ENCODE results near the gene EVC.
"Not testable (repeated sequence)": the region's sequence is repeated elsewhere in the genome, so short reads cannot be mapped to it uniquely, and the experiment has no call there.

Gene EVC

GRCh38 chr4:5821665-5822358 is 110.8 kb downstream of the EVC start:
- DNase-seq: no peak

GRCh38 chr4:5822619-5823018 is 111.6 kb downstream of the EVC start:
- DNase-seq: no peak

GRCh38 chr4:5823542-5824211 is 112.7 kb downstream of the EVC start:
- no peak for DNase-seq

DNA sequence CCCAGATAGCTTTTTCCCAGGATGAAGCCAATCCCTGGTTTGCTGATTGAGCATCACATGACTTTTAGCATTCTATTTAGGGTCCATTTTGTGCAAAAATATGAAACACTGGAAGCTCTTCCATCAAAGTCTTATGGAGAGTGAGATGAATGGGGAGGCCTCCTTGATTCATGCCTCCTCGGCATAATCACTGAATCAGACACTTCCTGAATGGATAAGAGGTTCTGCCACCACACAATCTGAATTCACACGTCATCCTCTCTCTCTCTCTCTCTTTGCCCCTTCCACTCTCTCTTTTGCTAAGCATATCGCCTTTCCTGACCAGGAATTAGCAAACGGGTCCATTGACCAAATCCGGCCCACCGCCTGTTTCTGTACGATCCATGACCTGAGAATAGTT is 113.2 kb downstream of the EVC start:
- DNase-seq: no peak

DNA sequence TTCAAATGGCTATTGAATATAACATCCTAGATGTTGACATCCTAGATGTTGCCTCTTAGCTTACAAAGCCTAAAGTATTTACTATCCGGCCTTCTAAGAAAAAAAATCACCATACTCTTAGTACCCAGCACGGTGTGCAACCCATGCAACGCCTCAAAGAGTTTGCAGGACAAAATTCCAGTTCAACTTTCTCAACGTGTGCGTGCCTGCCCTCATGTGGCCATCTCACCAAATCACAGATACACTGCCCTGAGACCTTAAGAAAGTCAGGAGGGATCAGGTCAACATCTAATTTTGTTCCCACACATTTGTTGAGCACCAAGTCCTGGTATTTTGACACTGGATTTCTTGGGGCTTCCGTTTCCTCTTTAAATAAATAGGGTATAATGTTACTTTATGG is 113.6 kb downstream of the EVC start:
- DNase-seq: no peak

GRCh38 chr4:5825321-5826041 is 114.5 kb downstream of the EVC start:
- DNase-seq: no peak

DNA sequence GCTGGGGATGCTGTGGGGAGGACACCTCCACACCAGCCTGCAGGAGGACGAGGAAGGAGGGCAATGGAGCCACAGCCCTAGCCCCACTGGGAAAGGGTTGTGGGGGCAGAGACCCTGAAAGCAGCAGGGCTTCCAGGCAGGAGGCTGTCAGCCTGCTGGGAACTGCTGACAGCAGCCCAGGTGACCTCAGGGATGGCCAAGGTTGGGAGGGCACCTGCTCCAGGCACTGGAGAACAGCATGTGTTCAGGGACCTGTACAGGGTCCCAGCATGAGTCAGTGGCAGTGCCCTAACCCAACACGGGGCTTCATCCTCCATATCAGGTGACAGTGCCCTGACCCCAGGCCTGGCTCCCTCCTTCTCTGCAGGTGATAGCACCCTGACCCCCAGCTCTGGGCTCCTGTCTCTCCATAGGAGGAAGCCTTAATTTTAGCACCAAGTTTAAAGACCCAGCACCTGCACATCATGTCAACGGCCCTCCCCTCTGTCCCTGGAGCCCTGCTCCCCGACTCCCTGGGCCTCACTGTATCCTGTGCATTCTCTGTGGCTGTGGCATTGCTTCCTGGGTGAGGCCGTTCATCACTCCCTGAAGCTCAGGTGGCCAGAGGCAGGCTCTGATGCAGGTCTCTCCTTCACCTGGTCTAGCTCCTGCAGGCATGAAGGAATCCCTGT is 115.6 kb downstream of the EVC start:
- DNase-seq: no peak

DNA sequence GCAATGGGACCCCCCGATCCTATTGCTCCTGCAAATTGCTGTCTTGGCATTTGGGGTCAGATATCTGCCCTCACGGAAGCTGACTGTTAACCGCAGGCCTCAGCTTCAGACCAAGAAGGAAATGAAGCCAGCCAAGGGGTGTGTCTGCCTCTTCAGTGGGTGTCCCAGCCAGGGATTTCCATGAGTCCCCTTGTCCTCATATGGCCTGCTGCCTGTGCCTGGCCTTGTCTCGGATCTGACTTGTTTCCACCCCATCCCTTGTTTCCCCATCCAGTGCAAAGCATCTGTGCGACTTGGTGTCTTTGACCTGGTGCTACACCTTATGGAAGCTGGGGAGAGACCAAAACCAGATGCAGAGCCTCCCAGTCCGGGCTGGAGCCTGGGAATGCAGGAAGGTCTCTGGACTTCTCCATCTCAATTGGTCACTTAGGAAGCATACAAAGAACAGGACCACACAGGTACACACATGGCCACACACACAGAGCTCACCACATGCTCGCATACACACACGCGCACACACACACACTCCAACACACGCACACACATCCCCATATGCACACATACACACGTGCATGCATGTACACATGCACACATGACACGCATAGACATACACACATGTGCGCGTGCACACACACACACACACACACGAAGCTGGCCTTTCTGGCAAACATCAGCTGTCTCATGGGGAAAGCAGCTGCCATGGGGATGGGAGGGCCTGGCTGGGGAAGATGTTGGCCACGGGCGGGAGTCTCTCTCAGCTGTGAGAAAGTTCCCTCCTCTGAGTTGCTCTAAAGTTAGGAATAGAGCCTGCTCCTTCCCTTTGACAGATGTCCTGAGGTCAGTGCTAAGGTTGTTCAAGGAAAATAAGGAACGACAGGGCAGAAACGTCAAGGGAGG is 116.4 kb downstream of the EVC start:
- no peak for DNase-seq

DNA sequence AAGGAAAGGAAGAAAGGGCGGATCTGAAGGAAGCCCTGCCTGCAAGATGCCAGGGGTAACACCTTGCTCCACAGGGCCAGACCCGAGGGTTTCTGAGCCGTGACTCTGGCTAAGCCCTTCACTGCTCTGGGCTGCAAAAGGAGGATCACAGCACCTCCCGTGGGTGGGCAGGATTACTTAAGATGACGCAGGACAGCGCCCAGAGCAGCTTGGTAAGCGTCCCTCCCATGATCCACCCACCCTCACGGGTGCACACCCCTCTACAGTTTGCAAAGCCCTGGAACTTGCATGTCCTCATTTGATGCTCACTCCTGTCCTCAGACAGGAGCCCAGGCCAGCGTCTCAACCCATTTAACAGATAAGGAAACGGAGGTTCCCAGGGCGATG is 117.0 kb downstream of the EVC start:
- no peak for DNase-seq

- no peak for DNase-seq
These were observed 125.9 kb downstream of the EVC start for GRCh38 chr4:5836943-5837342.

- DNase-seq: not testable (repeated sequence)
These were observed 126.5 kb downstream of the EVC start for GRCh38 chr4:5837483-5837882.

DNA sequence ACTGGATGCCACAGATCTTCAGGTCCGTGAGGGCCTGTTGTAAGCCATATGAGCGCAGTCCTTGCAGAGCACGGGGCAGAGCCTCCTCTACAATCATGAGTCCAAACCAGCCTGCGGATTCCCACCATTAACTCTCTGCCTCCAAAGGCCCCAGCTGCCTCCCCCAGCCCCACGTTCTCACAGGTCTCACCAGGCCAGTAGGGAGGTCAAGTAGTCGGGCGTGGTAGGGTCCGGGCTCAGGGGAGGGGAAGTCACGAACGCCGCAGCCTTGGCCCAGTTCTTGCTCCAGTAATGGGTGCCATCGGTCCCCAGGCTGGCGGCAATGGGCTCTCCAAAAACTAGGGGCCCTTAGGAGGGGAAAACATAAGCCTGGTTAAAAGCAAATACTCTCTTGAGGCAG is 128.3 kb downstream of the EVC start:
- no peak for DNase-seq

DNA sequence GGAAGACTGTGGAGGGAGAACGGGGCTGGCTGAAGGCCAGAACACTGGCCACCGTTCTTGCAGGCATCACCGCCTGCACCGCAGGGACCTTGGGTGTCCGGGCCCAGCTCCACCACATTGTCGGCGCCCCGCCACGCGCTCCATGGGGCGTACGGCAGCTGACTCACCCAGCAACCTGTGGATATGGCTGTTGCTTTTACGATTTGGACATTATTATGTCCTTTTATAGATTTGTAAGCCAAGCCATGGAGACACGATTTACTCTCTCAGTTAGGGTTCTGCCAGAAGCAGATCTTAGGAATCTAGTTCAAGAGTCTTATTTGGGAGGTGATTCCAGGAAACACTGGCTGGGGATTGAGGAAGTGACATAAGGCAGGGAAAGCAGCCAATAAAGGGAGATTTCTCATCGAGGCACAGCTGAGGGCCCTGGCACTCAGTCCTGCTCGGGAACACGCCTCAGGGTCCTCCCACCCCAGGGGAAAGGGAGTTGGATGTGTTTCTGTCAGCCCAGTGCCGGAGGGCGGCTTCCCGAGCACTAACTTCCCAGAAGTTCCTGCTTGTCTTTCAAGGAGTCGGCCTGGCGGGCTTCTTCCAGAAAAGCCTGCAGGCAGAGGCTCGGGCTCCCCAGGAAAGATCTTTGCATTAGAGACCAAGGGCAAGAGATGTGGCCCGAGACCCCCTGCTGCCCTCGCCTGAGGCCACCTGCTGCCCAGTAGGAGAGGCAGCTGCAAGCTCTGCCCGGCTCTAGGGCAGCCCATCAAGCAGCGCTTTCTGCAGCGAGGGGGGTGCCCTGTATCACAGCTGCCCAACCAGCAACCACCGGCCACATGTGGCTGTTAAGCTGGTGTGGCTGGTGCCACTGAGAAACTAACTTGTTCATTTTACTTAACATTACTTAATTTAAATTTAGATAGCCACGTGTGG is 129.0 kb downstream of the EVC start:
- DNase-seq: no peak

DNA sequence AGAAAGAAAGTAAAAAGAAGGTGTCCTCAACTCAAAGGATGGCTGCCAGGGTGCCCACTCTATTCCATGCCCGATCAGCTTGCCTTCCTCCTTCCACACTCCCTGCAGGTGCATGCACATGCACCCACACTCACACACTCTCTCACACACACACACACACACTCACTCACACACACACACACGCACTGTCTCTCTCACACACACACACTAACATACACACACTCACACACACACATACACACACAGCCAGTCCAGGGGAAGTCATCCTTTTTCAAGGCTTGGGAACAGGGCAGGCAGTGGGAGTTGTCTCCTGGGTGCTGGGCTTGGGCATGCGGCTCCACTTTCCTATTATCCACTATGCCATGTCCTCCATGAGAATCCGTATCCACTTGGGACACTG is 131.5 kb downstream of the EVC start:
- DNase-seq: no peak

DNA sequence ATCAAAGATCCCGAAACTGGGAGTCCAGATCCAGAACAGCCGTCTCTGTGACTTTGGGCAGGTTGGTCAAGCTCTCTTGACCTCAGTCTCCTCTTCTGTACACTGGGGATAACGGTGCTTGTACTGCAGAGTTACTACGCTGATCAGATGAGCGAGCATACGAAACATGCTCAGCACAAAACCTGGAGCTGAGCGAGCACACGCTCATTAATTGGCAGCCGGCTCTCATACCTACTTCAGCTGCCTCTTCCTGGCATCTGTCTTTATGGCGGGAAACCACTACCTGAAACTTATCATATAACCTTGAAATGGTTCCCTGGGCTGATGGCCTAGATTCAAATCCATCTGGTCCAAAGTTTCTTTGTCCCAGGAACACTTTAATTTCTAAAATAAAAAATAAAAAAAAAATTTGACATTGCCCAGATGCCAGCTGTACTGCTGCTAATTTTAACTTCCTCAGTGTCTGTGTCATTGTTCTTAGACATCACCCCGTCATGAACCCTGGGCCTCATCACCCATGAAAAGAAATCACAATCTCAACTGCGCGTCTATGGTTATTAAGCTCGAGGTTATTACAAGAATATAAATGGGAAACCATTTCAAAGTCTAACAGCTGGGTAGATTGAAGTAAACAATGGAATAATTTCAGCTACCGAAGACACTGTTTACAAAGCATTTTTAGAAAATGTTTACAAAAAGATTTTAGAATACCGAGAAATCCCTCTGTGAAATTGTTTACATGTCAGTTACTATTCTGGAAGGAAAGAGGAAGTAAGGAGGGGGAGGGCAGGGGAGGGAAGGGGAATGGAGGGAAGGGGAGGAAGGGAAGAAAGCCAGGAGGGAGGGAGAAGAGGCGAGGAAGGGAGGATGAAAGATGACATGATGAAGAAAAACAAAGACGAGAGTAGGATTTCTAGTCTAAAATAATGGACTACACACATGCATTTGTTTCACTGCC is 132.9 kb downstream of the EVC start:
- DNase-seq: no peak

- DNase-seq: no peak
These were observed 134.3 kb downstream of the EVC start for GRCh38 chr4:5845035-5845905.

- no peak for DNase-seq
These were observed 140.8 kb downstream of the EVC start for GRCh38 chr4:5851637-5852301.

DNA sequence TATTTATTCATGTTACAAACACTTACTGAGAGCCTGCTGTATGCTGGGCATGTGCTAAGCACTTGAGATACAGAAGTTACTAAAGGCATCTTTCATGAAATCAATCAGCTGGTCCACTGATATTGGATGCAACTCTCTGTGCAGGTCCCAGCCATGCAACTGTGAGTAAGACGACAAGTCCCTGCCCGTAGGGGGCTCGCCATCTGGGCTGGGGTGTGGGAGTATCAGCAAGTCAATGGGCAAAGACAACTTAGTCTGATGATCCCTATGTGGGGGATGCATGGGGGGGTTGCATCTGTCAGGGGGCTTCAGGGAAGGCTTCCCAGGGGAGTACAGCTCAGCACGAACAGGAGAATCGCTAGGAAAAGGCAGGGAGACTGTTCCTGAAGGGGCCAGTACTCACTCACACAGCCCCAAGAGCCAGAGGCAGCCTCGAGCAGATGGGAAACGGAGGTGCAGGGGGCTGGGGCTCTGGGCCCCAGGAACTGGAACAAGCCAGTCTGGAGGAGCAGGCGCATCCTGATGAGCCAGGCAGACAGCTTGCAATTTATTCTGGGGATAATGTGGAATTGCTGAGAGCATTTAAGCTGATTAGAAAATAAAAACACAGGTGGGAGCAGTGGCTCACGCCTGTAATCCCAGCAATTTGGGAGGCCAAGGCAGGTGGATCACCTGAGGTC is 141.7 kb downstream of the EVC start:
- no peak for DNase-seq
